Measurements from ENCODE around the gene AK1.

- TF ChIP-seq CTCF (IDR thresholded peaks at IDR 0.05) = no peak
- TF ChIP-seq POLR2AphosphoS5 (IDR thresholded peaks at IDR 0.05; ENCODE audit: low read depth, low read length) = peak; percentile 56; the same call in 1 of the 2 replicates
- no peak for TF ChIP-seq SIN3A (IDR thresholded peaks at IDR 0.05; ENCODE audit: borderline replicate concordance, insufficient read depth, low read depth, low read length)
- TF ChIP-seq REST (IDR thresholded peaks at IDR 0.05; ENCODE audit: insufficient read depth in 1 of 2, low read depth in 2 of 2, low read length in 1 of 2) = no peak
- TF ChIP-seq TCF7L2 (IDR thresholded peaks at IDR 0.05; ENCODE audit: low read depth, low read length) = no peak
Observed at GRCh38 chr9:127877566-127877998, at the start of gene AK1.

Data from Panc1 (cell line).